Measurements from ENCODE around the gene NRG2. TPM values are rescaled to one million over a fixed set of nuclear protein-coding genes. Genes with fewer than 3 reads are reported as not detected.

The NRG2 gene
- total RNA-seq, 4 donors from 2014 or later: 4.5 to 7.0 (median 5.4) TPM

- H3K4me3 ChIP-seq: no peak overlapping the region
- H3K4me1 ChIP-seq: peaks cover 2% of the 10 kb centered on the region
Measured at GRCh38 chr5:139947727-139948126, 95.4 kb downstream of the NRG2 start.

GRCh38 chr5:139946440-139946839, 96.7 kb downstream of the NRG2 start:
- no peaks in the 10 kb centered on the region for H3K4me1 ChIP-seq
- DNase-seq (ENCODE audit: low spot score in 2 of 2): no peak
- no peak overlapping the region for H3K4me3 ChIP-seq
- no peak overlapping the region for H3K27ac ChIP-seq
- no peaks in the 10 kb centered on the region for H3K9me3 ChIP-seq
- no peak for TF ChIP-seq EP300 (IDR thresholded peaks at IDR 0.05)
- TF ChIP-seq POLR2A (IDR thresholded peaks at IDR 0.05): no peak
- no peak for TF ChIP-seq POLR2AphosphoS5 (IDR thresholded peaks at IDR 0.05)
- 40% methylated on average over 1 of the region's 1 CpG for WGBS
- H3K36me3 ChIP-seq: no peaks in the 10 kb centered on the region
- no peaks in the 10 kb centered on the region for H3K27me3 ChIP-seq

More at GRCh38 chr5:139947727-139948126, 95.4 kb downstream of the NRG2 start:
- Histone ChIP-seq H3K27ac (no peak overlapping the region), H3K9me3 (no peaks in the 10 kb centered on the region), H3K27me3 (no peaks in the 10 kb centered on the region), H3K36me3 (no peaks in the 10 kb centered on the region)
- DNase-seq (ENCODE audit: low spot score in 2 of 2): no peak
- TF ChIP-seq POLR2AphosphoS5 (IDR thresholded peaks at IDR 0.05) (no peak), CTCF (IDR thresholded peaks at IDR 0.05) (no peak), EP300 (IDR thresholded peaks at IDR 0.05) (no peak), POLR2A (IDR thresholded peaks at IDR 0.05) (no peak)

- TF ChIP-seq POLR2AphosphoS5 (IDR thresholded peaks at IDR 0.05) (no peak), EP300 (IDR thresholded peaks at IDR 0.05) (no peak), POLR2A (IDR thresholded peaks at IDR 0.05) (no peak), CTCF (IDR thresholded peaks at IDR 0.05) (no peak)
- Histone ChIP-seq H3K36me3 (no peaks in the 10 kb centered on the region), H3K27ac (no peak overlapping the region), H3K27me3 (no peaks in the 10 kb centered on the region), H3K4me1 (no peaks in the 10 kb centered on the region), H3K4me3 (no peak overlapping the region), H3K9me3 (no peaks in the 10 kb centered on the region)
- WGBS: 84% methylated on average over 3 of the region's 3 CpGs
- no peak for DNase-seq (ENCODE audit: low spot score in 2 of 2)
Measured at GRCh38 chr5:139946006-139946405, 97.1 kb downstream of the NRG2 start.

GRCh38 chr5:139942243-139942642, 100.9 kb downstream of the NRG2 start:
- WGBS: 0% methylated on average over 1 of the region's 1 CpG
- Histone ChIP-seq H3K9me3 (no peaks in the 10 kb centered on the region), H3K4me3 (no peak overlapping the region), H3K36me3 (no peaks in the 10 kb centered on the region), H3K4me1 (no peaks in the 10 kb centered on the region), H3K27ac (no peak overlapping the region), H3K27me3 (no peaks in the 10 kb centered on the region)
- TF ChIP-seq EP300 (IDR thresholded peaks at IDR 0.05): no peak
- DNase-seq (ENCODE audit: low spot score in 2 of 2): no peak

GRCh38 chr5:139930406-139930805, 112.7 kb downstream of the NRG2 start:
- no peak for DNase-seq (ENCODE audit: low spot score in 2 of 2)

More at GRCh38 chr5:139930406-139930805, 112.7 kb downstream of the NRG2 start:
- no peak for TF ChIP-seq CTCF (IDR thresholded peaks at IDR 0.05)
- no peak for TF ChIP-seq POLR2A (IDR thresholded peaks at IDR 0.05)
- no peak for TF ChIP-seq POLR2AphosphoS5 (IDR thresholded peaks at IDR 0.05)
- no peak for TF ChIP-seq EP300 (IDR thresholded peaks at IDR 0.05)
- H3K9me3 ChIP-seq: no peaks in the 10 kb centered on the region
- 85% methylated on average over 2 of the region's 2 CpGs for WGBS
- H3K36me3 ChIP-seq: no peaks in the 10 kb centered on the region
- no peak overlapping the region for H3K27ac ChIP-seq
- no peaks in the 10 kb centered on the region for H3K4me1 ChIP-seq
- no peaks in the 10 kb centered on the region for H3K27me3 ChIP-seq
- no peak overlapping the region for H3K4me3 ChIP-seq
